ENCODE data around the gene FGF22. TPM values are rescaled to one million over a fixed set of nuclear protein-coding genes. Genes with fewer than 3 reads are reported as not detected.

The FGF22 gene
- total and polyA plus RNA-seq, 2 experiments from 2014 or later: 0.70 TPM; not detected in 1

GRCh38 chr19:680287-681028, 40.8 kb downstream of the FGF22 start:
- Histone ChIP-seq H3K36me3 (replicated peaks; ENCODE audit: insufficient read depth, low read depth) (no peaks in the 10 kb centered on the region), H4K20me1 (ENCODE audit: insufficient read depth, poor library complexity, severe bottlenecking) (no peaks in the 10 kb centered on the region), H3K79me2 (peaks cover 25% of the 10 kb centered on the region), H3K4me3 (peak overlapping the region; percentile 57), H3K4me2 (peak overlapping the region; percentile 97), H3K27me3 (no peaks in the 10 kb centered on the region), H3K4me1 (ENCODE audit: insufficient read depth) (peaks cover 32% of the 10 kb centered on the region), H3K9me2 (replicated peaks; ENCODE audit: insufficient read depth) (no peaks in the 10 kb centered on the region), H3K9me3 (ENCODE audit: low read depth) (no peaks in the 10 kb centered on the region), H3K27ac (peak overlapping the region; percentile 99), H2AFZ (no peak overlapping the region)
- peak; percentile 44 for TF ChIP-seq CTCF (IDR thresholded peaks at IDR 0.05; ENCODE audit: poor library complexity)
- TF ChIP-seq EZH2phosphoT487 (IDR thresholded peaks at IDR 0.05; ENCODE audit: low read depth, severe bottlenecking, unreplicated experiment): no peak
- TF ChIP-seq EZH2 (IDR thresholded peaks at IDR 0.05; ENCODE audit: borderline replicate concordance): no peak
- WGBS (ENCODE audit: low lambda C conversion rate, missing lambda C conversion rate): 2% methylated on average over 51 of the region's 70 CpGs
- peak; percentile 99 for DNase-seq (ENCODE audit: low spot score)

GRCh38 chr19:681029-682019, 41.6 kb downstream of the FGF22 start:
- Histone ChIP-seq H2AFZ (no peak overlapping the region), H3K36me3 (replicated peaks; ENCODE audit: insufficient read depth, low read depth) (no peaks in the 10 kb centered on the region), H3K9me3 (ENCODE audit: low read depth) (no peaks in the 10 kb centered on the region), H3K79me2 (peaks cover 25% of the 10 kb centered on the region), H4K20me1 (ENCODE audit: insufficient read depth, poor library complexity, severe bottlenecking) (no peaks in the 10 kb centered on the region), H3K4me3 (no peak overlapping the region), H3K27ac (peak overlapping the region; percentile 90), H3K9me2 (replicated peaks; ENCODE audit: insufficient read depth) (no peaks in the 10 kb centered on the region), H3K4me1 (ENCODE audit: insufficient read depth) (peaks cover 26% of the 10 kb centered on the region), H3K4me2 (peak overlapping the region; percentile 71), H3K27me3 (no peaks in the 10 kb centered on the region)
- WGBS (ENCODE audit: low lambda C conversion rate, missing lambda C conversion rate): 95% methylated on average over 45 of the region's 54 CpGs
- no peak for TF ChIP-seq EZH2 (IDR thresholded peaks at IDR 0.05; ENCODE audit: borderline replicate concordance)
- TF ChIP-seq EZH2phosphoT487 (IDR thresholded peaks at IDR 0.05; ENCODE audit: low read depth, severe bottlenecking, unreplicated experiment): no peak
- no peak for TF ChIP-seq CTCF (IDR thresholded peaks at IDR 0.05; ENCODE audit: poor library complexity)
- DNase-seq (ENCODE audit: low spot score): peak; percentile 95

GRCh38 chr19:682678-683320, 43.1 kb downstream of the FGF22 start:
- Histone ChIP-seq H3K9me2 (replicated peaks; ENCODE audit: insufficient read depth) (no peaks in the 10 kb centered on the region), H3K9me3 (ENCODE audit: low read depth) (no peaks in the 10 kb centered on the region), H2AFZ (no peak overlapping the region), H4K20me1 (ENCODE audit: insufficient read depth, poor library complexity, severe bottlenecking) (no peaks in the 10 kb centered on the region), H3K27me3 (no peaks in the 10 kb centered on the region), H3K36me3 (replicated peaks; ENCODE audit: insufficient read depth, low read depth) (no peaks in the 10 kb centered on the region), H3K79me2 (peaks cover 15% of the 10 kb centered on the region), H3K27ac (no peak overlapping the region), H3K4me1 (ENCODE audit: insufficient read depth) (peaks cover 14% of the 10 kb centered on the region), H3K4me2 (no peak overlapping the region), H3K4me3 (no peak overlapping the region)
- WGBS (ENCODE audit: low lambda C conversion rate, missing lambda C conversion rate): 92% methylated on average over 25 of the region's 25 CpGs
- no peak for TF ChIP-seq EZH2phosphoT487 (IDR thresholded peaks at IDR 0.05; ENCODE audit: low read depth, severe bottlenecking, unreplicated experiment)
- TF ChIP-seq EZH2 (IDR thresholded peaks at IDR 0.05; ENCODE audit: borderline replicate concordance): no peak
- TF ChIP-seq CTCF (IDR thresholded peaks at IDR 0.05; ENCODE audit: poor library complexity): no peak
- no peak for DNase-seq (ENCODE audit: low spot score)
